Measurements from ENCODE around the gene DST.

DST gene

DNA sequence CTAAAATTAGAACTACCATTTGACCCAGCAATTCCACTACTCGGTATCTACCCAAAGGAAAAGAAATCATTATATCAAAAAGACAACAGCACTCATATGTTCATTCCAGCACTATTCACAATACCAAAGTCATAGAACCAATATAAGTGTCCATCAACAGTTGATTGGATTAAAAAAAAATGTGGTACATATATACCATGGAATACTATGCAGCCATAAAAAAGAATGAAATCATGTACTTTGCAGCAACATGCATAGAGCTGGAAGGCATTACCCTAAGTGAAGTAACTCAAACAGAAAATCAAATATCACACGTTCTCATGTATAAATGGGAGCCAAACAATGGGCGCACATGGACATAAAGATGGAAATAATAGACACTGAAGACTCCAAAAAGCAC is 163.3 kb downstream of the DST start:
- no peak for DNase-seq

DNA sequence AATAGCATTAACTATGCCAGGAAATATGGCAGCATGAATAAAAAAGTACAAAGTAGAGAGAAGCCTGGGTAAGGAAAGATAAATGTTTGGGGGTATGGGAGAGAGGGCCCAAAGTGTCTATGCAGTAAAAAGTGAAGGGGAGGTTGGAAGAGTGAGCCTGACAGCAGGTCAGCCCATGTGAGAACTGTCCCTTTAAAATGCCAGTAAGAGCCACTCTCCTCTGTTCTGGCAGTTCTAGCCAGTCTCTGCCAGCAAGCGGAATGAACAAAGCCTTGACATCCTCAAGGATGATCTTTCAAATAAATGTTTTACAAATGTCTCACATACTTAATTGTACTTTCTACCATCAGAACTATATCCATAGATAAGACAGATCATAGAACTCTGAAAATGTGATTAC is 164.5 kb downstream of the DST start:
- no peak for DNase-seq

DNA sequence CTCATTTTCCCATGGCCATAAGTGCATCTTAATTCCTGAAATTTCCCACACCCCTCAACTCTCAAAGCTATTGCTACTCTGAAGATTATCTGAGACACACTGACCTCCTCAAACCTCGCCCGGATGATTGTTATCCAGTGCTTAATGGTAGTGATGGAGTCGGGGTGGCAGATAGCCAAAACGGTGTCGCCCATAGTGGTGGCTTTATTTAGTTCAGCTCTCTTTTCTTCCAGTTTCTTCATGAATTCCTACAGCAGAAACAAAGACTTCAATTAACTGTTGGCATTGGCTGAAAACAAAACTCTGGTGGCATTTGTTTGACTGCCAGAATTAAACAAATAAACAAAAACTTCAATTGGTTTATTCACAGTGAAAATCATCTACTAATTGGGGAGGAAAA is 165.4 kb downstream of the DST start:
- DNase-seq: no peak

DNA sequence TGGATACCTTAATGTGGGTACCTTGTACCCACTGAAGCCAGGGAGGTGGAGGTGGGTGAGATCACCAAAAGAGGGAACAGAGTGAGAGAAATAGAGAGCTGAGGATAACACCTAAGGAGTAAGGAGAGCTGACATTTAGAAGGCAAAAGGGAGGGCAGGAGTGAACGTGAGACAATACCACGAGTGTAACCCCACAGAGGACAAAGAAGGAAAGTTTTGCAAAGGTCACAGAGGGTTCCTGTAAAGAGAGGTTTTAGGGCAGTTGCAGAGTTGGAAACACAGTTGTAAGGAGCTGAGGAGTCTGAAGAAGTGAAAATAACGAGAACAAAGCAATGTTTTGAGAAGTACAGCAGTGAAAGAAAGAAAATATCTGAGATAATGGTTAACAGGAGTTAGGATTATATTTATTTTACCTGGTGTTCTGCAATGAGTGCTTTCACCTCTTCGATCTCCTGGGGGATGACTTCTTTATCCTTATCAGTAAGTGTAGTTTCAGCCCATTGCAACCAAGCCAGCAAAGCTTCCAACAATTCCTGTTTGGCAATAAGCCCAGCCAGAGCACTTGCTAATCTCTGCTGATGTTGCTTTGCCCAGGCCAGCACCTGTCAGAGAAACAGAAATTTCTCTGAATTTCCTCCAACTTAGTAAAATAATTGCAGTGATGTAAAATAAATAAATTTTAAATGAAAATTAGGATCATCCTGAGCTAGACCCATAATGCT is 166.8 kb downstream of the DST start:
- DNase-seq: no peak

DNA sequence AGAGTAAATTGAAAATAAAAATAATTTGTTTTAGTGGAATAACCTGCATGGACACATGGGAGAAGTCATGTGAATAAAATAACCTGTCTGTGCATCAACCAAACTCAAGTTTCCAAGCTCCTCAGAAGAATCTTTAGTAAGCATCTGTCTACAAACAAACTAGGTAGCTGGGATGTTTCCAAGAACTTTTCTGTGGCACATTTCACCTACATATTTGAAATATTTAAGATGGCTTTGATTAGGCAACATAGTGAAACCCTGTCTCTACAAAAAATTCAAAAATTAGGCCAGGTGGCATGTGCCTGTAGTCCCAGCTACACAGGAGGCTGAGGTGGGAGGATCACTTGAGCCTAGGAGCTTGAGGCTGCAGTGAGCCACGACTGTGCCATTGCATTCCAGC is 168.2 kb downstream of the DST start:
- no peak for DNase-seq

DNA sequence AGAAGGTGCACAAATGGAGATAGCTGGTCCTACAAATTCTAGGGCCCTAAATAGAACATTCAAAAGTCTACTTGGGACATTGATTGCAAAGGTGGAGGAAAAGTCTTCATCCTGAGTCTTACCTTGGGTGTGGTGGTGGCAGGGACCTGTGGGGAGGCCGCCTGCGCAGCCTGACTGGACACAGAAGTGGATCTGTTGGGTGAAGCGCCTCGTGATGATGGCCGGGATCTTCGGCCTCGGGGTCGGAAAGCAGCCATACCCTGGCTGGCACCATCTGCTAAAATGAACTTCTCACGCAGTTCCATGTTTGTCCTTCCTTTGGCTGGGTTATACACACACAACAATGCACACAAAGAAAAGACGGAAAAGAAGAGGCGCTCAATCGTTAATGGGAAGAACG is 179.2 kb downstream of the DST start:
- no peak for DNase-seq

DNA sequence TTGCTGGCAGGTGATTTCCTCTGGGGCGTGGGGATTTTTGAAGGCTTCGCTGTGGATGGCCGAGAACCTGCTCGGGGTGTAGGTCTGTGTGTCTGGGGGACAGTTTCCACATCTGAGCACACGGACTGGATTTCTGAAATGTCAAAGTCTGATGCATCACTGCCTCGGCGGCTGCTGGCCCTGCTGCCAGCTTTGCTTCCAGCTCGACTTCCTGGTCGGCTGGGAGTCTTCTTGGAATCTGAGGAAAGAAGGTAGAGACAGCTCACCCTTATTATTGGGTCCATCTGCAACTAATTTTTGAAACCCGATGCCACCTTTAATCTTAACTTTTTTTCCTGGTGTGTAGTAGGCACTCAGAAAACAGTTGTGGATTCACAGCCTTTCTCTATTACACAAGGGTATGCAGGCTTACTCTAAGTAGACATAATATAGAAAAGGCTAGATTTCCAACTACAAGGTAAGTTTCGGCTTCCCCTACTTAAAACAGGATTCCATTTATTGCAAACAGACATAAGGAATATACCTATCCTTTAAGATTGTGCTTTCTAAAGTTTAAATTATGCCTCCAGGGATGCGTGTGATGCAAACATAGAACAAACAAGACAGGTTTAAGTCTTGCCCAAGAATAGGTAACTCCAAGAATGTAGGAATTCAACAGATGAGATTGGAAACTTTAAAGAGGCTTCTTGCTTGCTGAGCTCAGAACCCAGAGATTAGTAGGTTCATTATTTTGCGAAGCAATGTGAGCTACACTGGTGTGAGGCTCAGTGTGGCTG is 183.5 kb downstream of the DST start:
- no peak for DNase-seq

DNA sequence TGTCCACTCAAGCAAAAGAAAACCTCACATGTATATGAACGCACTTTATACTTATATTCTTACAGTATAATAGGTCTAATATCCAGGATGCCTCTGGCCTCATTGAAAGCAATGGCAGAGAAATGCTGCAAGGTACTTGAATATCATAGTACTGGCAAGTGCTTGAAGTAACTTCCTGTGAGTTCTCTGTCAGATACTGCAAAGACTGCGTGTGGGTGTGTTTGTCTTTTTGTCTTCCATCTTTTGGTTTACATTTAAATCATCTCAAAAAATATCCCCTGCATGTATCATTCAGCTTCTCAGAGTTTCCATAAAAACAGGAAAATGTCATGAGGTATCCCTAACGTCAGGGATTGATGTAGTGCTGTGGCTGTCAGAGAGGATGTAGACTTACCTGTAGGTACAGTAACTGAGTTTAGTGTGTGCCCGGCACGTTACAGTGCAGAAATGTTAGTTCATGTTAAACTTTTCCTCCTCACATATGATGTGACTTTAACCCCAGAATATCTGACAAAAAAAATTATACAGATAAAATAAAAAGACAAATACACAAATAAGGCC is 184.3 kb downstream of the DST start:
- no peak for DNase-seq

DNA sequence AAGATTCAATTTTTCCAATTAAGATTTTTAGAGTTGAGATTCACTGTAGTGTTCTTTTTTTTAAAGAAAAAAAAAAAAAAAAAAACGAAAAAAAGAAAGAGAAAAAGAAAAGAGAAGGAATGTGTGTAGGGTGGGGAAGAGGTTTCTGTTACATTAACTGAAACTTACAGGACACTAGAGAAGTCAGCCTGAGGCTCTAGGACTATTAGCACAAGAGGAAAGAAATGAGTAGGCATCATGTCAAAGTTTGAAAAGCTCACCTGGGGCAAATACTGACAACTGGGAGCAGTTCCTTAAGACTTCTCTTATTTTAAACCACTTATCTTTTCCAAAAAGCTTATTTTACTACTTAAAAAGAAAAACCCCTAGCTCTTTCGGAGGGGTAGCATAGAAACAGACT is 185.9 kb downstream of the DST start:
- DNase-seq: no peak

DNA sequence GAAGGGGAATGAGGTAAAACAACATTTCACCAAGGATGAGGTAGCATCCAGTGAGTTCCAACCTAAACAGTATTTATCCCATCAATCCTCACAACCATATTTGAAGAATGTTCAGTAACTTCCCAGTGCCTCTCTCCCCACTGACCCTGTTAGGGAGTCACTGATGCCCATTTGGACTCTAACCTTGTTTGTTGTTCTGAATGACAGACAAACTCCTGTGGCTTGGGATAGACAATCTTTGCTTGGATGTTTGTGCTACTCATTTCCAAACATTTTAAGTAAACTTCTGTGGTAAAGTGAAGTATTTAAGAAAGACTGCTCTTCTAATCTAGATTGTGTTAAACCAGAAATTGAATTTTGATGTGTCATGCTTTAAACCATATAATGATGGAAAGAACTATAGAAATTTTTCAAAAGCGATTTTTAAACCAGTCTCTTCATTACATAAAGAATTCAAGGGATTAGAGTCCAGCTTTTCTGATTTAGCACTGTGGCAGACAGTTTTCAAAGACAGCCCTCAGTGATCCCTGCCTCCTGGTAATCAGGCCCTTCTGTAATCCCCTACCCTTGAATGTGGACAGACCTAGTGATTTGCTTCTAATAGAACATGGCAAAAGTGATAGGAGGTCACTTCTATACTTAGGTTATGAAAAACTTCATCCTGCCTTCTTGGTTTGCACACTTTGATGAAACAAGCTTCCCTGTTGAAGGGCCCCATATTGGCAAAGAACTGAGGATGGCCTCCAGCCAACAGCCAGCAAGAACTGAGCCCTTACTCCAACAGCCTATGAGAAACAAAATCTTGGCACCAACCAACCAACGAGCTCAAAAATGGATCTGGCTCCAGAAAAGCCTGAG is 191.6 kb downstream of the DST start:
- no peak for DNase-seq

DNA sequence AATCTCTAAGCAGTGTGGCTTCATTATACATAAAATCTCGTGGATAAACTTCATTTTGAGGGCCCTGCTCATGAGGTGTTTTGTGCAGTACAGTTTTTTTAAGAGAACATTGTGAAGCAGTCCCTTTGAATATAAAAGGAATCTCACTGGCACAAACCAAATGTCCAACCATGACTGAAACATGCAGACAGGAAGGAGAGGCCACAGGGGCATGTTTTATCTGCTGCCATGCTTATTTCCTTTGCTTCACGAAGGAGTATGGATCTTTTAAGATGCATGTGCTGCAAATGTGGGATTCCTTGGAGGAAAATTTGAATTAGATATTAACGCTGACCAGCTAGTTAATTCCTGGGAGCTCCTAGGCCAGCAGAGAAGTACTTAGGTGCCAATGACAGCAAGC is 192.3 kb downstream of the DST start:
- DNase-seq: no peak

DNA sequence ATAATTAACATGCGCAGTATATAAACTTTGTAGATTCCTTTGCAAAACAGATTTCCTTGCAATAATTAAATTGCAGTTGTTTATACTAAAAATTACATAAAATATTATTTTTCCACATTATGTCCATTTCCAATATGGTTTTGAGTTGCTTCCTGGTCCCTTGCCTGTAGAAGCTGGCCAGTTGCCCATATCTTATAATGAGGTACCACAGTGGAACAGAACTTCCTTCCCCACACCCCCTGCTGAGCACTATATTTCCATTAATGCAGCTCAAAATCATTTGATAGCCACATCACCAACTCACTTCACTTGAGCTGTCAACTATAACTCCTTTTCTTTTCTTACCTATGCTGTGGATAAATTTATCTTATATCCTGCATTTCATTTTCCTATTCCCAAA is 194.6 kb downstream of the DST start:
- DNase-seq: no peak

DNA sequence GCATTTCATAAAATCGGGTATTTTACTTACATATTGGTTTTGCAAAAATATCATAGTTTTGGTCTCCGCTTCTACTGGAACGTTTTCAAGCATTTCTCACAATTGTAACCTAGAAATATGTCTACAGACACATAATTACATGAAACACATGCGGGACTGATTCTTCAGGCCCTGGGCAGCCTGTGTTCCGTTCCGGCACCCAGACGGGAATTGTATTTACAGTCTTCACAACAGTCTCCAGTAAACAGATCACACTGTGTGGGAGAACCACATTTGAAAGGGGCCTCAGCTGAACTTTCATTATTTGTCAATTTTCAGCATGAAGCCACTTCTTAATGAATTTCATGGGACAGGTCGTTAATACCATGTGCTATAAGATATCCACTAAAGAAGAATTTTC is 196.9 kb downstream of the DST start:
- no peak for DNase-seq

DNA sequence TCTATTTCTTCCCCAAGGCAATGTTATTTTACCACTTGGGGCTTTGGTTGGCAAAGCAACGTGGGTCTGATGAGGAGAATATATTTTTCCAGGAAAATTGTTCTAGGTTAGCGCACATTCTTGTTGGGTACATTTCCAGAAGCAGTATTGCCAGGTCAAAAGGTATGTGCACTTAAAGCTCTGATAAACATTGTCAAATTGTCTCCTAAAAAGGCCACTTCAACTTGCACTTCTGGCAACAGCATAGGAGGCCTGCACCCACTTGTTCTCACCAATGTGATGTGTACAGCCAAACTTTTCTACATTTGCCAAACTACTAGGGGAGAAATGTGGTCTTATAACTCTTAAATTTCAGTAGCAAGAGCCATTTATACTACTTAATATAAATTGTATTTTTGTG is 197.8 kb downstream of the DST start:
- DNase-seq: no peak

DNA sequence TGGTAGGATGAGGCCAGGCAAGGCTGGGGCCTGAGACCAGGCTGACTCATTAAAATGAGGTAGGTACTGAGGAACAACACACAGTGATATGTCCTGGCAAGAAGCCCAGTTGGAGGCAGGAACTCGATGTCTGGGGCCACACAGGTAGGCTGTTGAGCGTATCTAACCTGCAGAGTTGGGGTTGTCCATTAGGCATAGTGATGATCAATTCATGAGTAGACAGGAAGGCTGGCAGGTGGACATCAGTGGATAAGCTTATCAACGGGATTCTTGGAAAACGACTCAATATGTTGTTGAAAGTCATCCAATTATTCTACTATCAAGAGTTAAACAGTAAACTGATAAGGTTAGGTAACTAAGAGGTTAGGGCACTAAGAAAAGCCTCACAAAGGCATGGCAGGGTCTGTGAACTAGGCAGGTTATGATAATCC is 202.1 kb downstream of the DST start:
- DNase-seq: no peak

DNA sequence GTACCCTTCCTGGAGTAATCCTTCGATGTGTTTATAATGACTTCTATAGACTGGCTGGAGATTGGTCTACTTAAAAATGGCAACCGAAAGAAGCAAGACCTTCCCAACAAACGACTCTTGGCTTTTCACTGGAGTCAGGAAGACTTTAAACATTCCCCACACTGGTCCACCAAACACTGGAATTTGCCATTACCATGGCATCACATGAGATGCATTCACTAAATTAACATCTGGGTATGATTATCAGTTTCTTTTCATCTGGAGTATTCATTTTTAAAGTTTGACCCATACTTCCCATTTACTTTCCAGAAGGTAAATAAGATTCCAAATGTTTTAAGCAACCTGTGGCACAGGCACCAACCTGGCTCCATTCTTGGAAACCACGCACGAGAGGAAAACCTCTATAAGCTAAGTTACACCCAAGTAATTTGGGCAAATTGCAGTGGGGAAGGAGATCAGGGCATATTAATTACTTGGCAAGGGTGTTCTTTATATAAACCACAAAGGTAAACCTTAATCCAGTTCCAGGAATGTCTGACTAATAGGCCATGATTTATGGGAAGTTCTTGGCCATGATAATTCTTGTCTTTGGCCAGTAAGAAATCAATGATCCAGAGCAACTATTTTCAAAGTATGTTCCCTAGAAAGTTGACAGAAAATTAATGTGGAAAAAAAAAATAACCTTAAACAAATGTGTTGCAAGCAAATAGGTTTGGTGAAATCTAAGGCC is 205.4 kb downstream of the DST start:
- no peak for DNase-seq

DNA sequence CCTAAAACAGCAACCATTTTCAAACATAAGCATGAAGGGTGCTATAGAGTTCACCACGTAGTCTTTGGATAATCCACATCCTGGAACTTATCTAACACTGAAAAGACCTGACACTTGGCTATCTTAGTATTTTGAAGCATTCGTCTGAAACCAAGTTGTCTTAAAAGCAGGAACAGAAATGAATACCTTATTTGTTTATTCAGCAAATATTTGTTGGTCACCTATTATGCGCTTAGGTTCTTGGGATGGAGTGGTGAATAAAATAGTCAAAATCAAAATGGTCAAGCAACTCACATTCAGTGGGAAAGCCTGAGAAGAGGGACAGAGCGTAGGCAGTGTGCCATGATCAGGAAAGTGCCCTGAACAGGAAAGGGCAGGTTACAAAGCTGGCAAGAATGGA is 206.9 kb downstream of the DST start:
- no peak for DNase-seq

DNA sequence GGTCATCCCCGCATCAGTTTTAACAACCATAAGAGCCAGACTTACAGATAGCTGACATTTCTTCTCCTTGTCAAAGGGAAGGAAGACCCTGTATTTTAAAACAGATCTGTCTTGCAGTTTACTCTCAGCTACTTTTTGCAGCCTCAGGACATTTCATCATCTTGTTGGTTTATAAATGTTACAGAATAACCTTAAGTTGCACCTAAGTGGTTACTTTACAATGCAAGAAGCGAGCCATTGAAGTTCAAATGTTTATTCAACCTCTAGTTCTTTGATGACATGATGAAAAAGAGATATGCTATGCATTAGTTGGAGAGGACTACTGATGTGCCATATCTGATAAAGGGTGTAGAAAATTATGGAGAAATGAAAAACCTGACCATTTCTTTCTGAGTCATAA is 207.4 kb downstream of the DST start:
- DNase-seq: no peak

DNA sequence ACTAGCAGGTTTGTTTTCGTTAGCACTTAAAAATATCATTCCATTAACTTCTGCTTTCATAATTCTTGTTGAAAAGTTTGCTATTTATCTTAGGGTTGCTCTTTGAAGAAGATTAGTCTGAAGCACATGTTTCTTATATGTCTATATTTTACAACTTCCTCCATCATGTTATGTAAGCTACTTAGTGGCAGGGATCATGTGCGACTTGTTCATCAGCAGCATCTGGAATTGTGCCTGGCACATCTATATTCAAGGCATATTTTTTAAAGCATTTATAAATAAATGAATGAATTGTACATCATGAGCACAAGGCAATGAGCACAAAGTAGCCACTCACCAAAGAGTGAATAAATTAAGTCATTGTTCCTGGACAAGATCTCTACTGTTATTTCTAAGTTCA is 208.1 kb downstream of the DST start:
- no peak for DNase-seq

DNA sequence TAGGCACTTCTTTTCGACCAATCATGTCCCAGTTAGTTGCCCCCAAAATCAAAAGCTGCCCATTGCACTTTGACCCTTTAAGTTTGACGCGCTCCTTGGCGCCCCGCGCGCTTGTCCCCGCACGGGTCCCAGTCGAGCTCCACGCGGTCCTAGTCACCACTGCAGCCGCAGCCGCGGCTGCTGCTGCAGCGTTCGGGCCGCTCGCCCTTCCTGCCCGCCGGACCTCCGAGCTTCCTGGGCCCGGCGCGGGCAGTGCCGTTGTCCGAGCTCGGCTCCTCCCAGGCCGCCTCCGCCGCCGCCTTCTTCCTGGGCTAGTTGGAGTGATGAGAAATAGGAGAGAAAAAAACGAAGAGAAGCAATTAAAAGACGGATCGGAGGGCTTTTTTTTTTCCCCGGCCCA is 209.6 kb downstream of the DST start:
- DNase-seq: no peak

DNA sequence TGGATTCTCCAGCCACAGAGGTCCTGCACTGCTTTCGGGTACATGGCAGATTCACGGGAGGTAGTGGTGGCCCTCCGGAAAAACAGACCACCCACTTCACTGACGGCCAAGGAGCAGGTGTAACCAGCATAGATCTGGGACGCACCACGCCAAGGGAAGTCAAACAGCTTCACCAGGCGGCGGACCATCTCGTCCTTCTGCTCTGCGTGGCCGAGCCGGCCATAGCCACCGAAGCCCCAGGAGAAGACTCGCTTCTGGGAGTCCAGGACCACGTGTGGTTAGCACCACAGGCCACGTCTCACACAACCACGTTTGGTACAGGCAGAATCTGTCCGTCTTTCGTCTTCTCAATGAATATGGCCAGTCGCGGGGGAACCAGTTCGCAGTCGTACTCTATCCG is 210.5 kb downstream of the DST start:
- no peak for DNase-seq

Data from DMS 273 treated with DMSO at 0.1 percent for 48 hours (cell line).